Measurements from ENCODE around the gene TXNRD2. TPM values are rescaled to one million over a fixed set of nuclear protein-coding genes. Genes with fewer than 3 reads are reported as not detected.

The TXNRD2 gene
- total RNA-seq, 1 donor from 2014 or later: 75.4 TPM

GRCh38 chr22:19828035-19828401 lies 113.6 kb downstream of the TXNRD2 start:
- DNase-seq (ENCODE audit: low read depth in 2 of 2): no peak

- DNase-seq (ENCODE audit: low read depth in 2 of 2): no peak
These were observed 114.1 kb downstream of the TXNRD2 start for GRCh38 chr22:19827341-19828034.

GRCh38 chr22:19826619-19826950 lies 115.0 kb downstream of the TXNRD2 start:
- DNase-seq (ENCODE audit: low read depth in 2 of 2): no peak

- no peak for DNase-seq (ENCODE audit: low read depth in 2 of 2)
These were observed 115.6 kb downstream of the TXNRD2 start for GRCh38 chr22:19825904-19826618.

Other genes starting within 250 kb of the TXNRD2 start
- gene SEPTIN5, start 227.3 kb downstream of the TXNRD2 start, total RNA-seq: 23.4 and 42.1 TPM in 2 replicates
- 2.7 and 5.3 TPM in 2 replicates for gene GP1BB, start 218.3 kb downstream of the TXNRD2 start, total RNA-seq
- 30.4 and 62.8 TPM in 2 replicates for gene TBX1, start 181.0 kb downstream of the TXNRD2 start, total RNA-seq
- gene GNB1L, start 86.9 kb downstream of the TXNRD2 start, total RNA-seq: 5.4 and 5.5 TPM in 2 replicates
- 16.0 and 28.3 TPM in 2 replicates for gene RTL10, start 86.9 kb downstream of the TXNRD2 start, total RNA-seq
- gene COMT, start within 50 bp of the TXNRD2 start, total RNA-seq: 253 and 414 TPM in 2 replicates
- 60.0 and 81.3 TPM in 2 replicates for gene ARVCF, start 75.0 kb upstream of the TXNRD2 start, total RNA-seq
- gene TANGO2, start 79.3 kb upstream of the TXNRD2 start, total RNA-seq: 40.1 and 75.0 TPM in 2 replicates
- gene DGCR8, start 138.4 kb upstream of the TXNRD2 start, total RNA-seq: 20.9 and 24.5 TPM in 2 replicates
- gene RANBP1, start 174.3 kb upstream of the TXNRD2 start, total RNA-seq: 113 and 148 TPM in 2 replicates
- gene TRMT2A, start 175.4 kb upstream of the TXNRD2 start, total RNA-seq: 23.0 and 36.2 TPM in 2 replicates
- 3.0 and 10.7 TPM in 2 replicates for gene ZDHHC8, start 190.0 kb upstream of the TXNRD2 start, total RNA-seq
- 4.9 and 5.0 TPM in 2 replicates for gene CCDC188, start 209.2 kb upstream of the TXNRD2 start, total RNA-seq